ENCODE data around the gene PSMC4. TPM values are rescaled to one million over a fixed set of nuclear protein-coding genes. Genes with fewer than 3 reads are reported as not detected.

PSMC4 gene
- total RNA-seq, 1 experiment from 2014 or later = 258 TPM

GRCh38 chr19:39994361-39994760, 23.4 kb downstream of the PSMC4 start:
- Histone ChIP-seq H3K9me3 (ENCODE audit: low read length) (no peaks in the 10 kb centered on the region), H3K4me3 (ENCODE audit: low read length) (no peak overlapping the region), H3F3A (ENCODE audit: low read length, unreplicated experiment) (no peaks in the 10 kb centered on the region), H2AFZ (ENCODE audit: low read length) (no peak overlapping the region), H3K36me3 (ENCODE audit: low read depth, low read length) (peaks cover 7% of the 10 kb centered on the region; the same call in 1 of the 2 replicates), H4K20me1 (ENCODE audit: low read length) (no peaks in the 10 kb centered on the region), H3K9ac (ENCODE audit: low read length) (no peak overlapping the region), H3K79me2 (ENCODE audit: low read length) (peaks cover 13% of the 10 kb centered on the region), H3K9me2 (replicated peaks; ENCODE audit: low read length) (no peaks in the 10 kb centered on the region), H3K27ac (ENCODE audit: low read length) (no peak overlapping the region), H3K4me1 (ENCODE audit: insufficient read depth, low read length) (peaks cover 19% of the 10 kb centered on the region), H3K4me2 (ENCODE audit: low read length) (no peak overlapping the region), H3K27me3 (ENCODE audit: low read length) (no peaks in the 10 kb centered on the region)
- no peak for DNase-seq
- TF ChIP-seq EZH2 (IDR thresholded peaks at IDR 0.05; ENCODE audit: low read length, unreplicated experiment) (no peak), CTCF (conservative IDR thresholded peaks at IDR 0.05; ENCODE audit: low read depth, low read length) (no peak)
- no TSS peak for BruUV-seq (replicated peaks)
- POLR2A ChIA-PET (ENCODE audit: unreplicated experiment) = no interaction called here
- no peak for ATAC-seq
- CTCF ChIA-PET = no interaction called here
- intact Hi-C loops (cut with micrococcal nuclease) = no loop called here

GRCh38 chr19:39995794-39996193, 24.8 kb downstream of the PSMC4 start:
- H3F3A ChIP-seq (ENCODE audit: low read length, unreplicated experiment) = no peaks in the 10 kb centered on the region
- ChIA-PET CTCF (no interaction called here), POLR2A (ENCODE audit: unreplicated experiment) (no interaction called here)
- H3K4me2 ChIP-seq (ENCODE audit: low read length) = peak overlapping the region; percentile 92
- H3K27ac ChIP-seq (ENCODE audit: low read length) = peak overlapping the region; percentile 90; the same call in 1 of the 2 replicates
- H3K4me1 ChIP-seq (ENCODE audit: insufficient read depth, low read length) = peaks cover 19% of the 10 kb centered on the region
- intact Hi-C loops (cut with micrococcal nuclease) = no loop called here
- H3K9ac ChIP-seq (ENCODE audit: low read length) = peak overlapping the region; percentile 93
- ATAC-seq (no peak), DNase-seq (no peak)
- H3K9me3 ChIP-seq (ENCODE audit: low read length) = no peaks in the 10 kb centered on the region
- no peaks in the 10 kb centered on the region for H3K9me2 ChIP-seq (replicated peaks; ENCODE audit: low read length)
- H3K79me2 ChIP-seq (ENCODE audit: low read length) = peaks cover 13% of the 10 kb centered on the region
- H3K36me3 ChIP-seq (ENCODE audit: low read depth, low read length) = peaks cover 7% of the 10 kb centered on the region; the same call in 1 of the 2 replicates
- no peak for TF ChIP-seq EZH2 (IDR thresholded peaks at IDR 0.05; ENCODE audit: low read length, unreplicated experiment)
- no peaks in the 10 kb centered on the region for H4K20me1 ChIP-seq (ENCODE audit: low read length)
- no TSS peak for BruUV-seq (replicated peaks)
- H2AFZ ChIP-seq (ENCODE audit: low read length) = no peak overlapping the region
- H3K4me3 ChIP-seq (ENCODE audit: low read length) = peak overlapping the region; percentile 89
- H3K27me3 ChIP-seq (ENCODE audit: low read length) = no peaks in the 10 kb centered on the region

DNA sequence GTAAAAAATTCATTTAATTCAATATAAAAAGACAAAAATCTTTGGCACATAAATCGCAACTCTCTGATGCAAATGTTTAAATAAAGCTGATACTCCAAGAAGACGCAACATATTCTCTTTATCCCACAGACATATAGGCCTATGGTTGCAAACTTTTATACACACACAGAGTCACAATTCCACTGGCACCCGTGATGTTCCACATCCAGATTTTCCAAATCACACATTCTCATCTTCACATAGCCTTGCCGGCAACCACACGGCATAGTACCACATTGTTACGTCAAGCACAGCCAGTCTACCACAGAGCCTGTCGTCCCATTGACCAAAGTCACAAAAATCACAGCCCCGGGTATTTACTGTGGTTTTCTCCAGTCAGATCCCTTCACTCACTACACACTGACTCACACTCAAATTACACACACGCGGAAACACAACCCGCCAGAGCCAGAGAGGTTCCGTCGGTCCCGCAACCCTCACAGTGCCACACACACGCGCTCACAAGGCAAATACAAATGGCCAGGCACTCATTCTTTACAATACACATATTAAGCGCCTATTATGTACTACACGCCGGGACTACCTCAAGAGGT, 25.3 kb downstream of the PSMC4 start:
- Histone ChIP-seq H3K79me2 (ENCODE audit: low read length) (peaks cover 13% of the 10 kb centered on the region), H3F3A (ENCODE audit: low read length, unreplicated experiment) (no peaks in the 10 kb centered on the region), H3K27ac (ENCODE audit: low read length) (peak overlapping the region; percentile 90), H3K27me3 (ENCODE audit: low read length) (no peaks in the 10 kb centered on the region), H3K4me3 (ENCODE audit: low read length) (peak overlapping the region; percentile 89), H3K4me2 (ENCODE audit: low read length) (peak overlapping the region; percentile 92), H3K36me3 (ENCODE audit: low read depth, low read length) (peaks cover 7% of the 10 kb centered on the region; the same call in 1 of the 2 replicates), H3K9me2 (replicated peaks; ENCODE audit: low read length) (no peaks in the 10 kb centered on the region), H4K20me1 (ENCODE audit: low read length) (no peaks in the 10 kb centered on the region), H3K9ac (ENCODE audit: low read length) (peak overlapping the region; percentile 93), H3K4me1 (ENCODE audit: insufficient read depth, low read length) (peaks cover 19% of the 10 kb centered on the region), H2AFZ (ENCODE audit: low read length) (peak overlapping the region; percentile 95), H3K9me3 (ENCODE audit: low read length) (no peaks in the 10 kb centered on the region)
- peak; percentile 49 for DNase-seq
- no peak for TF ChIP-seq EZH2phosphoT487 (IDR thresholded peaks at IDR 0.05; ENCODE audit: borderline replicate concordance, low read length)
- TF ChIP-seq CTCF (conservative IDR thresholded peaks at IDR 0.05; ENCODE audit: low read depth, low read length) = no peak
- TF ChIP-seq EZH2 (IDR thresholded peaks at IDR 0.05; ENCODE audit: low read length, unreplicated experiment) = no peak
- TSS peak; percentile 91 for BruUV-seq (replicated peaks)
- POLR2A ChIA-PET (ENCODE audit: unreplicated experiment) = no interaction called here
- peak; percentile 52 for ATAC-seq
- CTCF ChIA-PET = no interaction called here
- intact Hi-C loops (cut with micrococcal nuclease) = no loop called here

Measured in PC-3 (cell line).